Right cardiac atrium (tissue), 5 donors: ENCODE results near the gene NACC2. TPM values are rescaled to one million over a fixed set of nuclear protein-coding genes. Genes with fewer than 3 reads are reported as not detected.
A peak's percentile ranks its signal among the peaks of the same experiment; 100 is the strongest.

ENCODE experiments used
- ATAC-seq, 2 donors: fragments of 200-7000 bp; cut with Tn5 transposase; one replicate each; pipeline versions ENCODE4 v1.8.0 to v1.9.1; 2020; ENCODE audit warnings: moderate library complexity in 2 of 2, mild to moderate bottlenecking in 1 of 2
- DNase-seq, 3 donors: peaks; one replicate each; pipeline ENCODE4 v3.0.0-alpha.2; 2020
- H3K27ac ChIP-seq: one replicate; pipeline ENCODE4 v1.5.1; 2013; ENCODE audit warnings: mild to moderate bottlenecking, low read length, control low read depth, moderate library complexity
- H3K27me3 ChIP-seq: one replicate; pipeline ENCODE4 v1.6.1; 2013; ENCODE audit not compliant: control insufficient read depth, insufficient read depth
- H3K4me1 ChIP-seq: one replicate; pipeline ENCODE4 v1.6.1; 2013; ENCODE audit warnings: low read length; ENCODE audit not compliant: control insufficient read depth, insufficient read depth
- H3K4me3 ChIP-seq: one replicate; pipeline ENCODE4 v1.5.1; 2013; ENCODE audit warnings: low read length, control low read depth
- H3K9me3 ChIP-seq: one replicate; pipeline ENCODE4 v1.6.1; 2013; ENCODE audit warnings: low read length; ENCODE audit not compliant: control insufficient read depth
- WGBS: extraction: QIAGEN DNeasy Blood & Tissue Kit; methylation state at CpG from one replicate; pipeline ENCODE4 v1.1.7; 2013; 5-methylcytosine and 5-hydroxymethylcytosine counted together
- intact Hi-C, 4 donors: fragments of 100-400 bp; cut with DNase I; formaldehyde crosslinking; loops; one replicate each; pipeline versions ENCODE4 v1.11.0 to v1.14.0; 2022 to 2023
- polyA plus RNA-seq: library from polyadenylated mRNA; stranded (reverse); fragments of 200-250 nt; gene quantifications from one replicate; pipeline ENCODE4 v1.2.3, GENCODE V29; 2013
- total RNA-seq, 4 donors: library from RNA; stranded (reverse); fragmentation: NEBNext Ultra II Directional; extraction: Animal tissue kit (Norgen Biotek cat#: 25700); gene quantifications; one replicate each; pipeline ENCODE4 v1.2.1, GENCODE V29; 2021
- donor health status: healthy with polysubstance abuse.
- donor health status: DM: no; HTN: yes; CAD: no.
- donor health status: DM: no; HTN: no; CAD: no.
- donor health status: DM: no; HTN: yes; CAD: no; lungs with severe emphysema.
- donor health status: DM: yes; HTN: yes; CAD: no.

NACC2 gene
- total and polyA plus RNA-seq, 5 donors: 19.4 to 45.3 (median 34.1) TPM

DNA sequence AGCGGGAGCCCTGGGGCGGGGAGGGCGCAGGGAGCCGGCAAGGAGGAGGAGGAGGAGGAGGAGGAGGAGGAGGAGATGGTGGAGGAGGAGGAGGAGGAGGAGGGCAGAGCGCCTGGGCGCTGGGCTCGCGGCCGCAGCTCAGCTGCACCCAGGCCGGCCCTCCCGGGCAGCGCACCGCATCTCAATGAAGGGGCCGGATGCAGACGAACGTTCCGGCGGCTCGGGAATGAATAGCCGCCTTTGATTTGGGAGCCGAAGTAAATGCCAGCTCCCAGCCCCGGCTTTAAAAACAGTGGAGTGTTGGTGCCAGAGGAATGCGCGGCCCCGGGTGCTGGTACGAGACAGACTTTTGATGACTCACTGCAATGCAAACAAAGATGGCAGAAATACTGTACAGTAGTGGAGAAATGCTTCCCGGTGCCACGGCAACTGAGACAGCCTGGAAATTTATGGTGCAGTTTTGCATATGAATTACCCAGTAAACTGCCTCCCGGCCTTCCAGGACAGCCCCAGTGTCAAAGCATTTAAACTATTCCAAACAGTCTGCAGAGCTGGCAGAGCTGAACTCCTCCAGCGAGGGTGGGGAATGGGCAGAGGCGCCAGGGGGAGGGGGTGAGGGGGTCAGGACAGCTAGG, 43.1 kb downstream of the NACC2 start:
- 2% methylated on average over 31 of the region's 31 CpGs for WGBS
- Histone ChIP-seq H3K4me3 (peak overlapping the region; percentile 54), H3K27ac (peak overlapping the region; percentile 21), H3K9me3 (no peaks in the 10 kb centered on the region), H3K27me3 (no peaks in the 10 kb centered on the region), H3K4me1 (peaks cover 16% of the 10 kb centered on the region)
- ATAC-seq: peak; percentile 43 to 56
- peak; percentile 60 to 87 (median 81) for DNase-seq
- intact Hi-C loops: no loop called here

DNA sequence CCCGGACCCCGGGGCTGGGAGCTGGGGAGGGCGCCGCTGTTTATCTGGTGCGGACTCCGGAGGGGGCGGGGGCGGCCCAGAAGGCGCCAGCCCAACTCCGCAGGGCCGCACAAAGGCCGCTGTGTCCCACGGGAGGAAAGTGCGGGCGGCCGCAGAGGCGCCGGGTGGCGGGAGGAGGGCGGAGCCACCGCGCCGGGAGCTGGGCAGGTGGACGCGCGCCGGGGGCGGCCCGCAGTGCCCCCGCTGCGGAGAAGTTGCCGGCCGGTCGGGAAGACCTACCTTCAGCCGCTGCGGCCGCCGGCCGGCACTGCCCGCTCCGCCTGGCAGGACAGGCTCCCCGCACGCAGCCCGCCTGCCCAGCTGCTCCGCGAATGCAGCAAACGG, 43.6 kb downstream of the NACC2 start:
- WGBS: 0% methylated on average over 47 of the region's 47 CpGs
- ATAC-seq (peak; percentile 12 to 24), DNase-seq (peak in 2 of 3 donors; percentile 70 to 75)
- peak overlapping the region; percentile 54 for H3K4me3 ChIP-seq
- H3K4me1 ChIP-seq: peaks cover 16% of the 10 kb centered on the region
- H3K27me3 ChIP-seq: no peaks in the 10 kb centered on the region
- intact Hi-C loops: no loop called here
- H3K9me3 ChIP-seq: no peaks in the 10 kb centered on the region
- peak overlapping the region; percentile 21 for H3K27ac ChIP-seq

- Histone ChIP-seq H3K4me3 (peak overlapping the region; percentile 54), H3K27me3 (no peaks in the 10 kb centered on the region), H3K9me3 (no peaks in the 10 kb centered on the region), H3K27ac (no peak overlapping the region), H3K4me1 (peaks cover 16% of the 10 kb centered on the region)
- DNase-seq (peak in 2 of 3 donors; percentile 59 to 68), ATAC-seq (no peak)
- intact Hi-C loops: no loop called here
- WGBS: 14% methylated on average over 55 of the region's 55 CpGs
Observed at GRCh38 chr9:136050701-136051452, 44.2 kb downstream of the NACC2 start.

DNA sequence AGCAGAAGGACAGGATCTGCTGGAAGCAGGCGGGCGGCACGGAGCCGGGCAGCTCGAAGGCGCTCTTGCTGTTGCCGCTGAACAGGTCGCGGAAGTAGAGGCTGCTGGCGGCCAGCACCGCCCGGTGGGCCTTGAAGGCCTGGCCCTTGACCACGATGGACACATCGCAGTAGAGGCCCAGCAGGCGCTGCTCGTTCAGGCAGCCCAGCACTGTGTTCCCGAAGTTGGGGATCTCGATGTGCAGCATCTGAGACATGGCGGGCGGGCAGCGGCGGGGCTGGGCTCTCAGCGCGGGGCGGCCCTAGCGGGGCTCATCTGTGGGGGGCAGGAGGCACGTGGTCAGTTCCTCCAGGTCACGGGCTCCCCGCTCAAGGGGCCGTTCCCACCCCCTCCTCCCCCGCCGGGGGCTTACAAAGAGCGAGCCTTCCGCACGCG, 44.8 kb downstream of the NACC2 start:
- intact Hi-C loops: no loop called here
- no peaks in the 10 kb centered on the region for H3K27me3 ChIP-seq
- peaks cover 16% of the 10 kb centered on the region for H3K4me1 ChIP-seq
- DNase-seq (peak in 1 of 3 donors; percentile 70), ATAC-seq (no peak)
- H3K27ac ChIP-seq: no peak overlapping the region
- 76% methylated on average over 36 of the region's 36 CpGs for WGBS
- no peak overlapping the region for H3K4me3 ChIP-seq
- no peaks in the 10 kb centered on the region for H3K9me3 ChIP-seq

DNA sequence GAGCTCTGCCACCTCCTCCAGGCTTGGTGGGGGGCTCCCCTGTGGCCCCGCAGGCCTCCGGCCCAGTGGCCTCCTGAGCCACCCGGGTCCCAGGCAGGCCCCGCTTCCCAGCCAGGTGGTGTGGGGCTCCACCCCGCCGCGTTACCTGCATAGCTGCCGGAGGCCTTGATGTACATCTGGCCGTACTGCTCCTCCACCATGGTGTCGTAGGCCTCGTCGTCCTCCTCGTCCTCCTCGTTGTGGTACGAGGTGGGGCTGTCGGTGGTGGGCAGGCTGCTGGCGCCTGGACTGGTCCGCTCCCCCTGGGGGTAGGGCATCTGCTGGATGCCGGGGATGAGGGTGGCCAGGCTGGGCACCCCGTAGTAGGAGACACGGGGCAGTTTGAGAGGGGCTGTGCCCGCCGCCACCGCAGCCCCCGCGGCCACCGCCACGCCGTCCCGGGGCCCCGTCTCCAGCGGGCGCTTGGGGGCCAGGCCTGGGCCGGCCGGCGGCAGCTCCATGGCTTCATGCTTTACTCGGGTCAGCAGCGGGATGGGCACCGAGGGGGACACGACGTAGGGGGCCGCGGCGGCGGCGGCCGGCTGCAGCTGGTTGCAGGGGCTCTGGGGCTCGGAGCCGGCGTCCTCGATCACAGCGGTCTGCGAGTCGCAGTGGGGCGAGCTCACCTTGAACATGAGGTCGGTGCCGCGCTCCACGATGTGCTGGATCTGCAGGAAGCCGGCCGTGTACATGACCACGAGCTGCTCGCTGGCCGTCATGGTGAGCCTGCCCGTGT, 45.4 kb downstream of the NACC2 start:
- Histone ChIP-seq H3K9me3 (no peaks in the 10 kb centered on the region), H3K4me3 (no peak overlapping the region), H3K4me1 (peaks cover 16% of the 10 kb centered on the region), H3K27me3 (no peaks in the 10 kb centered on the region), H3K27ac (no peak overlapping the region)
- WGBS: 97% methylated on average over 65 of the region's 65 CpGs
- ATAC-seq (no peak), DNase-seq (peak in 2 of 3 donors; percentile 55 to 68)
- intact Hi-C loops: loop anchor here in 1 of 4 donors (10.0 kb wide), 1 partner anchor 1195 kb away; the partner anchor contains the start of gene TUBB4B

GRCh38 chr9:136048560-136049411, 46.3 kb downstream of the NACC2 start:
- Histone ChIP-seq H3K27ac (no peak overlapping the region), H3K9me3 (no peaks in the 10 kb centered on the region), H3K4me1 (peaks cover 11% of the 10 kb centered on the region), H3K27me3 (no peaks in the 10 kb centered on the region), H3K4me3 (no peak overlapping the region)
- WGBS: 89% methylated on average over 30 of the region's 30 CpGs
- ATAC-seq (no peak), DNase-seq (no peak)
- intact Hi-C loops: loop anchor here in 1 of 4 donors (10.0 kb wide), 1 partner anchor 1196 kb away; the partner anchor contains the start of gene TUBB4B

GRCh38 chr9:136047775-136048559, 47.1 kb downstream of the NACC2 start:
- Histone ChIP-seq H3K27ac (no peak overlapping the region), H3K9me3 (no peaks in the 10 kb centered on the region), H3K27me3 (no peaks in the 10 kb centered on the region), H3K4me1 (peaks cover 5% of the 10 kb centered on the region), H3K4me3 (no peak overlapping the region)
- intact Hi-C loops: loop anchor here in 1 of 4 donors (10.0 kb wide), 1 partner anchor 1197 kb away; the partner anchor contains the start of gene TUBB4B
- peak in 1 of 3 donors; percentile 55 for DNase-seq
- no peak for ATAC-seq
- 78% methylated on average over 21 of the region's 21 CpGs for WGBS

- intact Hi-C loops: loop anchor here in 1 of 4 donors (10.0 kb wide), 1 partner anchor 1198 kb away; the partner anchor contains the start of gene TUBB4B
- H3K4me1 ChIP-seq: peaks cover 2% of the 10 kb centered on the region
- H3K27me3 ChIP-seq: no peaks in the 10 kb centered on the region
- H3K9me3 ChIP-seq: no peaks in the 10 kb centered on the region
- DNase-seq: no peak
- no peak for ATAC-seq
- 86% methylated on average over 31 of the region's 31 CpGs for WGBS
- H3K27ac ChIP-seq: no peak overlapping the region
- no peak overlapping the region for H3K4me3 ChIP-seq
Observed at GRCh38 chr9:136047076-136047774, 47.9 kb downstream of the NACC2 start.

- Histone ChIP-seq H3K27me3 (no peaks in the 10 kb centered on the region), H3K4me3 (no peak overlapping the region), H3K4me1 (peaks cover 2% of the 10 kb centered on the region), H3K27ac (no peak overlapping the region), H3K9me3 (no peaks in the 10 kb centered on the region)
- WGBS: 83% methylated on average over 18 of the region's 18 CpGs
- ATAC-seq: no peak
- DNase-seq: no peak
- intact Hi-C loops: loop anchor here in 1 of 4 donors (10.0 kb wide), 1 partner anchor 1198 kb away; the partner anchor contains the start of gene TUBB4B
Observed at GRCh38 chr9:136046554-136046920, 48.6 kb downstream of the NACC2 start.
